HL-60 (cell line): ENCODE measurements around the gene OR2K2.
"Not testable (repeated sequence)": the region's sequence is repeated elsewhere in the genome, so short reads cannot be mapped to it uniquely, and the experiment has no call there.

Experiments
- DNase-seq, 2 experiments: peaks; one replicate each; pipeline ENCODE4 v3.0.0-alpha.2; 2010 to 2020; ENCODE audit warnings: low read depth in 1 of 2, low spot score in 1 of 2
- H3K27ac ChIP-seq: fragments of 250-450 bp; sonication (Bioruptor Pico); replicated peaks from 2 replicates; pipeline ENCODE4 v1.5.1; 2020; ENCODE audit warnings: mild to moderate bottlenecking, moderate library complexity
- H3K27me3 ChIP-seq: fragments of 250-450 bp; sonication (Bioruptor Pico); 2 replicates; pipeline ENCODE4 v1.5.1; 2021; ENCODE audit warnings: mild to moderate bottlenecking, moderate library complexity; ENCODE audit not compliant: insufficient read depth, poor library complexity, severe bottlenecking
- H3K4me3 ChIP-seq: replicated peaks from 2 replicates; pipeline ENCODE4 v1.5.1; 2011; ENCODE audit warnings: mild to moderate bottlenecking, control low read depth, low read length; ENCODE audit not compliant: insufficient read depth
- CTCF ChIP-seq: IDR thresholded peaks from one replicate; pipeline ENCODE4 v1.5.1; 2011; ENCODE audit warnings: low read length, control low read depth, inconsistent platforms; ENCODE audit not compliant: insufficient read depth
- GABPA ChIP-seq: IDR thresholded peaks from 2 replicates; pipeline ENCODE4 v1.6.1; 2012; ENCODE audit warnings: low read depth
- POLR2AphosphoS5 ChIP-seq: IDR thresholded peaks from 2 replicates; pipeline ENCODE4 v1.6.1; 2012; ENCODE audit warnings: low read depth
- REST ChIP-seq: IDR thresholded peaks from 2 replicates; pipeline ENCODE4 v1.6.1; 2012; ENCODE audit warnings: low read depth; ENCODE audit not compliant: insufficient replicate concordance
- SPI1 ChIP-seq: IDR thresholded peaks from 2 replicates; pipeline ENCODE4 v1.6.1; 2012; ENCODE audit warnings: low read depth, mild to moderate bottlenecking, borderline replicate concordance

Gene OR2K2

GRCh38 chr9:111284703-111285102 lies 45.3 kb downstream of the OR2K2 start:
- Histone ChIP-seq H3K4me3 (no peak overlapping the region), H3K27ac (no peak overlapping the region), H3K27me3 (no peaks in the 10 kb centered on the region)
- TF ChIP-seq REST = no peak
- no peak for TF ChIP-seq GABPA
- TF ChIP-seq SPI1 = no peak
- TF ChIP-seq CTCF = no peak
- TF ChIP-seq POLR2AphosphoS5 = no peak
- no peak for DNase-seq

- H3K27ac ChIP-seq = no peak overlapping the region
- TF ChIP-seq GABPA (no peak), CTCF (no peak), POLR2AphosphoS5 (no peak), REST (no peak), SPI1 (no peak)
- H3K4me3 ChIP-seq = no peak overlapping the region
- H3K27me3 ChIP-seq = no peaks in the 10 kb centered on the region
- DNase-seq = no peak
Measured at GRCh38 chr9:111282845-111283244, 47.2 kb downstream of the OR2K2 start.

GRCh38 chr9:111280795-111281194 lies 49.2 kb downstream of the OR2K2 start:
- H3K4me3 ChIP-seq, H3K27me3 ChIP-seq, DNase-seq, H3K27ac ChIP-seq: not testable (repeated sequence)
